ENCODE data around the gene FOXE1. TPM values are rescaled to one million over a fixed set of nuclear protein-coding genes. Genes with fewer than 3 reads are reported as not detected.

Gene FOXE1
- polyA plus RNA-seq, 1 of the 3 experiments (the other 2 are of a cell fraction), result 0.03 TPM

DNA sequence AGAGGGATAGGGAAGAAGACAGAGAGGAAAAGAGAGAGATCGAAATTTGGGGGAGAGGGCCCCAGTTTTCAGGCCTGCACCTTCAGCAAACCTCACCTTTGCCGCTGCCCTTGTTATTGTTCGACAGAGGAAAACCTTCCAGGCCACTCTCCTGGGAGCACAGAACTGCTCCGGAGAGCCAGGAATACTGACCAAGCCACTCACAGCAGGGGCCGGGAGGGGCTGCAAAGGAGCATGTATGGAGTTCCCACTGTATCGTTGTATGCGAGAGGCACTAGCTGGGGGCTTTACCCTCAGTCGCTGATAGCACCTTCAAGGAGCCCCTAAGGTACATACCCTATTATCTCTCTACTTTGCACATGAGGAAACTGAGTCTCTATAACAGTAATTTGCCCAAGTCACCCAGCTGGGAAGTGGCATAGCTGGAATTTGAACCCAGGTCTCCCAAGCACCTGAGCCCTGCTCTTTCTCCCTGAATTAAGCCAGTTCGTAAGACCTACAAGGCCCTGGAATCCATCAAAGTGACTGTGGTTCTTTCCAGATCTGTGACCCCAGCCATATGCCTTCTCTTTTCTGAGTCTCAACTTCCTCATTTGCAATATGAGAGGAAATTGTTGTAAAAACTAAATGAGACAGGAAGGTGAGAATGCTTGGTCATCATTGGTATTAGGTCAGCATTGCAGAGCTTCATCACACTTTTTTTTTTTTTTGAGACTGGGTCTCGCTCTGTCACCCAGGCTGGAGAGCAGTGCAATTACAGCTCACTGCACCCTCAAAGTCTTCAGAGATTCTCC is 21.0 kb upstream of the FOXE1 start:
- Histone ChIP-seq H3K79me2 (ENCODE audit: insufficient read depth) (no peaks in the 10 kb centered on the region), H3K4me3 (ENCODE audit: low read depth in 2 of 2, low read length in 1 of 2) (no peak overlapping the region), H4K20me1 (ENCODE audit: insufficient read depth) (no peaks in the 10 kb centered on the region), H3K9ac (no peak overlapping the region), H3K9me2 (no peaks in the 10 kb centered on the region; the same call in 1 of the 2 replicates), H3K4me2 (no peak overlapping the region), H3F3A (replicated peaks; ENCODE audit: insufficient read depth) (no peaks in the 10 kb centered on the region), H3K27ac (ENCODE audit: low read depth in 2 of 2, low read length in 1 of 2) (no peak overlapping the region), H3K27me3 (ENCODE audit: insufficient read depth) (no peaks in the 10 kb centered on the region; the same call in 1 of the 2 replicates), H2AFZ (ENCODE audit: low read depth) (no peak overlapping the region), H3K9me3 (no peaks in the 10 kb centered on the region), H3K36me3 (replicated peaks in 1 of 2; ENCODE audit: control insufficient read depth in 1 of 2, insufficient read depth in 2 of 2, low read length in 1 of 2) (no peaks in the 10 kb centered on the region), H3K4me1 (ENCODE audit: control insufficient read depth in 1 of 2, insufficient read depth in 2 of 2, low read depth in 1 of 2, low read length in 1 of 2) (no peaks in the 10 kb centered on the region)
- TF ChIP-seq RAD21 (IDR thresholded peaks at IDR 0.05; ENCODE audit: low read length) (no peak), ELF1 (IDR thresholded peaks at IDR 0.05) (no peak), GATA2 (CRISPR knock-in tag; IDR thresholded peaks at IDR 0.05) (no peak), YY1 (IDR thresholded peaks at IDR 0.05; ENCODE audit: low read depth) (no peak), SIN3A (IDR thresholded peaks at IDR 0.05; ENCODE audit: borderline replicate concordance, low read depth, low read length) (no peak), TEAD4 (IDR thresholded peaks at IDR 0.05; ENCODE audit: borderline replicate concordance, insufficient read depth) (no peak), FOSL2 (IDR thresholded peaks at IDR 0.05; ENCODE audit: borderline replicate concordance, low read depth) (no peak)
- no peak for DNase-seq
- POLR2A ChIA-PET, result no interaction called here
- WGBS (ENCODE audit: low lambda C conversion rate), result 59% methylated on average over 9 of the region's 10 CpGs
- CTCF ChIA-PET, result no interaction called here

DNA sequence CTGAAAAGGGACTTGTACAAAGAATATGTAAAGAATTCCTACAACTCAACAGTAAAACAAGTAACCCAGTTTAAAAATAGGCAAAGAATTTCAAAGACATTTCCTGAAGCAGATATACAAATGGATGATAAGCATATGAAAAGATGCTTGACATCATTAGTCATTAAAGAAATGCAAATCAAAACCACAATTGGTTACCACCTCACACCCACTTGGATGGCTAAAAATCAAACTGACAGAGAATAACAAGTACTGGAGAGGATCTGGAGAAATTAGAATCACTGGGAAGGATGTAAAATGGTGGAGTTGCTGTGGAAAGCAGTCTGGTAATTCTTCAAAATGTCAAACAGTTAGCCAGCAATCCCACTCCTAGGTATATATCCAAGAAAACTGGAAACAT is 12.5 kb upstream of the FOXE1 start:
- Histone ChIP-seq H3K4me3 (ENCODE audit: low read depth in 2 of 2, low read length in 1 of 2) (no peak overlapping the region), H3K27ac (ENCODE audit: low read depth in 2 of 2, low read length in 1 of 2) (no peak overlapping the region), H3K36me3 (replicated peaks in 1 of 2; ENCODE audit: control insufficient read depth in 1 of 2, insufficient read depth in 2 of 2, low read length in 1 of 2) (no peaks in the 10 kb centered on the region), H3K9me2 (no peaks in the 10 kb centered on the region), H3K79me2 (ENCODE audit: insufficient read depth) (no peaks in the 10 kb centered on the region), H3K9me3 (no peaks in the 10 kb centered on the region), H3F3A (replicated peaks; ENCODE audit: insufficient read depth) (peaks cover 2% of the 10 kb centered on the region), H2AFZ (ENCODE audit: low read depth) (no peak overlapping the region), H3K27me3 (ENCODE audit: insufficient read depth) (no peaks in the 10 kb centered on the region; the same call in 1 of the 2 replicates), H3K9ac (no peak overlapping the region), H4K20me1 (ENCODE audit: insufficient read depth) (no peaks in the 10 kb centered on the region), H3K4me2 (no peak overlapping the region), H3K4me1 (ENCODE audit: control insufficient read depth in 1 of 2, insufficient read depth in 2 of 2, low read depth in 1 of 2, low read length in 1 of 2) (no peaks in the 10 kb centered on the region)
- no peak for DNase-seq
- TF ChIP-seq NFIC (IDR thresholded peaks at IDR 0.05; ENCODE audit: borderline replicate concordance) (no peak), RAD21 (IDR thresholded peaks at IDR 0.05; ENCODE audit: low read length) (no peak), NRF1 (IDR thresholded peaks at IDR 0.05; ENCODE audit: low read depth, low read length) (no peak), RFX5 (IDR thresholded peaks at IDR 0.05; ENCODE audit: low read length) (no peak), CHD2 (IDR thresholded peaks at IDR 0.05; ENCODE audit: low read length, partially characterized antibody) (no peak), YY1 (IDR thresholded peaks at IDR 0.05; ENCODE audit: low read depth) (no peak), GATA2 (CRISPR knock-in tag; IDR thresholded peaks at IDR 0.05) (no peak), MEF2A (IDR thresholded peaks at IDR 0.05; ENCODE audit: borderline replicate concordance, low read depth) (0 out of 2 replicates have a peak, but pooled peaks have one; percentile 11), EZH2phosphoT487 (IDR thresholded peaks at IDR 0.05; ENCODE audit: borderline replicate concordance, low read depth) (no peak), TCF12 (IDR thresholded peaks at IDR 0.05) (0 out of 2 replicates have a peak, but pooled peaks have one; percentile 6), FOXM1 (IDR thresholded peaks at IDR 0.05; ENCODE audit: low read depth) (no peak), RCOR1 (IDR thresholded peaks at IDR 0.05; ENCODE audit: low read length) (no peak), JUND (IDR thresholded peaks at IDR 0.05) (no peak), FOSL2 (IDR thresholded peaks at IDR 0.05; ENCODE audit: borderline replicate concordance, low read depth) (no peak)
- TF ChIP-seq, protein P1, sequence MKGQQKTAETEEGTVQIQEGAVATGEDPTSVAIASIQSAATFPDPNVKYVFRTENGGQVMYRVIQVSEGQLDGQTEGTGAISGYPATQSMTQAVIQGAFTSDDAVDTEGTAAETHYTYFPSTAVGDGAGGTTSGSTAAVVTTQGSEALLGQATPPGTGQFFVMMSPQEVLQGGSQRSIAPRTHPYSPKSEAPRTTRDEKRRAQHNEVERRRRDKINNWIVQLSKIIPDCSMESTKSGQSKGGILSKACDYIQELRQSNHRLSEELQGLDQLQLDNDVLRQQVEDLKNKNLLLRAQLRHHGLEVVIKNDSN (IDR thresholded peaks at IDR 0.05; ENCODE audit: borderline replicate concordance, low read depth), result no peak
- TF ChIP-seq, protein P2, sequence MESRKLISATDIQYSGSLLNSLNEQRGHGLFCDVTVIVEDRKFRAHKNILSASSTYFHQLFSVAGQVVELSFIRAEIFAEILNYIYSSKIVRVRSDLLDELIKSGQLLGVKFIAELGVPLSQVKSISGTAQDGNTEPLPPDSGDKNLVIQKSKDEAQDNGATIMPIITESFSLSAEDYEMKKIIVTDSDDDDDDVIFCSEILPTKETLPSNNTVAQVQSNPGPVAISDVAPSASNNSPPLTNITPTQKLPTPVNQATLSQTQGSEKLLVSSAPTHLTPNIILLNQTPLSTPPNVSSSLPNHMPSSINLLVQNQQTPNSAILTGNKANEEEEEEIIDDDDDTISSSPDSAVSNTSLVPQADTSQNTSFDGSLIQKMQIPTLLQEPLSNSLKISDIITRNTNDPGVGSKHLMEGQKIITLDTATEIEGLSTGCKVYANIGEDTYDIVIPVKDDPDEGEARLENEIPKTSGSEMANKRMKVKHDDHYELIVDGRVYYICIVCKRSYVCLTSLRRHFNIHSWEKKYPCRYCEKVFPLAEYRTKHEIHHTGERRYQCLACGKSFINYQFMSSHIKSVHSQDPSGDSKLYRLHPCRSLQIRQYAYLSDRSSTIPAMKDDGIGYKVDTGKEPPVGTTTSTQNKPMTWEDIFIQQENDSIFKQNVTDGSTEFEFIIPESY (IDR thresholded peaks at IDR 0.05; ENCODE audit: borderline replicate concordance, low read depth), result no peak
- TF ChIP-seq, protein P3, sequence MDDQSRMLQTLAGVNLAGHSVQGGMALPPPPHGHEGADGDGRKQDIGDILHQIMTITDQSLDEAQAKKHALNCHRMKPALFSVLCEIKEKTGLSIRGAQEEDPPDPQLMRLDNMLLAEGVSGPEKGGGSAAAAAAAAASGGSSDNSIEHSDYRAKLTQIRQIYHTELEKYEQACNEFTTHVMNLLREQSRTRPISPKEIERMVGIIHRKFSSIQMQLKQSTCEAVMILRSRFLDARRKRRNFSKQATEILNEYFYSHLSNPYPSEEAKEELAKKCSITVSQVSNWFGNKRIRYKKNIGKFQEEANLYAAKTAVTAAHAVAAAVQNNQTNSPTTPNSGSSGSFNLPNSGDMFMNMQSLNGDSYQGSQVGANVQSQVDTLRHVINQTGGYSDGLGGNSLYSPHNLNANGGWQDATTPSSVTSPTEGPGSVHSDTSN (IDR thresholded peaks at IDR 0.05), result peak; percentile 4; the same call in 1 of the 2 replicates
- TF ChIP-seq, protein P4, sequence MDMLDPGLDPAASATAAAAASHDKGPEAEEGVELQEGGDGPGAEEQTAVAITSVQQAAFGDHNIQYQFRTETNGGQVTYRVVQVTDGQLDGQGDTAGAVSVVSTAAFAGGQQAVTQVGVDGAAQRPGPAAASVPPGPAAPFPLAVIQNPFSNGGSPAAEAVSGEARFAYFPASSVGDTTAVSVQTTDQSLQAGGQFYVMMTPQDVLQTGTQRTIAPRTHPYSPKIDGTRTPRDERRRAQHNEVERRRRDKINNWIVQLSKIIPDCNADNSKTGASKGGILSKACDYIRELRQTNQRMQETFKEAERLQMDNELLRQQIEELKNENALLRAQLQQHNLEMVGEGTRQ (IDR thresholded peaks at IDR 0.05; ENCODE audit: borderline replicate concordance, low read depth, low read length), result no peak
- CTCF ChIA-PET, result interaction anchor here (1.3 kb wide), 1 partner anchor 127 kb away, joined by 3 read pairs; no protein-coding TSS in a partner anchor
- POLR2A ChIA-PET, result no interaction called here

All from SK-N-SH (cell line).